OCI-LY1 (cell line): ENCODE measurements around the gene ANKRD33B.

Experiments
- H2AFZ ChIP-seq: fragments of 200-600 bp; sonication (generic), shearing (Covaris generic); 2 replicates; pipeline ENCODE4 v1.6.0; 2014; ENCODE audit warnings: antibody characterized with exemption, mild to moderate bottlenecking, low read length
- H3F3A ChIP-seq: fragments of 200-600 bp; sonication (generic), shearing (Covaris generic); 2 replicates; pipeline ENCODE4 v1.6.0; 2014; ENCODE audit warnings: mild to moderate bottlenecking, antibody characterized with exemption, low read length, moderate library complexity; ENCODE audit not compliant: insufficient read depth
- H3K27ac ChIP-seq: fragments of 200-600 bp; sonication (generic); 2 replicates; pipeline ENCODE4 v1.5.1; 2014; ENCODE audit warnings: low read length, mixed run types, mild to moderate bottlenecking, low read depth; ENCODE audit not compliant: poor library complexity, severe bottlenecking
- H3K27me3 ChIP-seq: fragments of 200-600 bp; sonication (generic); 2 replicates; pipeline ENCODE4 v1.6.0; 2014; ENCODE audit warnings: antibody characterized with exemption, mild to moderate bottlenecking, low read length, moderate library complexity; ENCODE audit not compliant: insufficient read depth
- H3K36me3 ChIP-seq: fragments of 200-600 bp; sonication (generic); 2 replicates; pipeline ENCODE4 v1.6.1; 2014; ENCODE audit warnings: mild to moderate bottlenecking, antibody characterized with exemption, low read length, moderate library complexity, mixed read lengths; ENCODE audit not compliant: insufficient read depth
- H3K4me1 ChIP-seq: fragments of 200-600 bp; sonication (generic); 2 replicates; pipeline ENCODE4 v1.5.1; 2014; ENCODE audit warnings: mild to moderate bottlenecking, low read length, moderate library complexity; ENCODE audit not compliant: insufficient read depth, severe bottlenecking
- H3K4me2 ChIP-seq: fragments of 200-600 bp; sonication (generic), shearing (Covaris generic); 2 replicates; pipeline ENCODE4 v1.6.1; 2014; ENCODE audit warnings: low read length
- H3K4me3 ChIP-seq: fragments of 200-600 bp; sonication (generic); 2 replicates; pipeline ENCODE4 v1.5.1; 2014; ENCODE audit warnings: low read length, low read depth, mild to moderate bottlenecking, mixed read lengths; ENCODE audit not compliant: poor library complexity, severe bottlenecking
- H3K79me2 ChIP-seq: fragments of 200-600 bp; shearing (Covaris generic); 2 replicates; pipeline ENCODE4 v1.6.1; 2016; ENCODE audit warnings: mixed run types, low read length, mixed read lengths; ENCODE audit not compliant: insufficient read depth
- H3K9ac ChIP-seq: fragments of 200-600 bp; sonication (generic), shearing (Covaris generic); 2 replicates; pipeline ENCODE4 v1.6.1; 2014; ENCODE audit warnings: mild to moderate bottlenecking, low read length, mixed read lengths
- H3K9me2 ChIP-seq: fragments of 200-600 bp; sonication (generic), shearing (Covaris generic); 2 replicates; pipeline ENCODE4 v1.6.1; 2014; ENCODE audit warnings: low read depth, mild to moderate bottlenecking, low read length, mixed read lengths
- H3K9me3 ChIP-seq: fragments of 200-600 bp; shearing (Covaris generic); 2 replicates; pipeline ENCODE4 v1.6.1; 2014; ENCODE audit warnings: low read length, mixed read lengths
- H4K20me1 ChIP-seq: fragments of 200-600 bp; sonication (generic), shearing (Covaris generic); 2 replicates; pipeline ENCODE4 v1.6.0; 2016; ENCODE audit warnings: mild to moderate bottlenecking, low read length; ENCODE audit not compliant: insufficient read depth
- CTCF ChIP-seq: fragments of 200-600 bp; sonication (generic), shearing (Covaris generic); IDR thresholded peaks from 2 replicates; pipeline ENCODE4 v1.5.1; 2017; ENCODE audit warnings: mild to moderate bottlenecking, antibody characterized with exemption, low read length, moderate library complexity, mixed read lengths
- EZH2 ChIP-seq: fragments of 200-600 bp; sonication (generic), shearing (Covaris generic); IDR thresholded peaks from 2 replicates; pipeline ENCODE4 v1.8.0; 2017; ENCODE audit warnings: borderline replicate concordance, mixed run types, mild to moderate bottlenecking, antibody characterized with exemption, low read length, moderate library complexity, mixed read lengths

Gene ANKRD33B

GRCh38 chr5:10634050-10634449 is 70.2 kb downstream of the ANKRD33B start:
- Histone ChIP-seq H3F3A (no peaks in the 10 kb centered on the region), H3K4me2 (no peak overlapping the region), H3K9ac (no peak overlapping the region), H3K27me3 (no peaks in the 10 kb centered on the region; the same call in 1 of the 2 replicates), H3K9me2 (no peaks in the 10 kb centered on the region), H3K4me3 (no peak overlapping the region), H4K20me1 (no peaks in the 10 kb centered on the region), H3K79me2 (no peaks in the 10 kb centered on the region), H3K9me3 (no peaks in the 10 kb centered on the region), H3K27ac (no peak overlapping the region), H2AFZ (no peak overlapping the region), H3K4me1 (peaks cover 12% of the 10 kb centered on the region), H3K36me3 (no peaks in the 10 kb centered on the region)
- TF ChIP-seq CTCF: no peak
- TF ChIP-seq EZH2: no peak

- no peak overlapping the region for H3K27ac ChIP-seq
- no peak overlapping the region for H3K4me2 ChIP-seq
- no peak overlapping the region for H3K4me3 ChIP-seq
- H3K9me2 ChIP-seq: no peaks in the 10 kb centered on the region
- peaks cover 12% of the 10 kb centered on the region for H3K4me1 ChIP-seq
- H3K9me3 ChIP-seq: no peaks in the 10 kb centered on the region
- H3K9ac ChIP-seq: no peak overlapping the region
- H3F3A ChIP-seq: no peaks in the 10 kb centered on the region
- H4K20me1 ChIP-seq: no peaks in the 10 kb centered on the region
- no peaks in the 10 kb centered on the region; the same call in 1 of the 2 replicates for H3K27me3 ChIP-seq
- H3K79me2 ChIP-seq: no peaks in the 10 kb centered on the region
- no peak overlapping the region for H2AFZ ChIP-seq
- TF ChIP-seq CTCF (no peak), EZH2 (no peak)
- H3K36me3 ChIP-seq: no peaks in the 10 kb centered on the region
These were observed 70.7 kb downstream of the ANKRD33B start for GRCh38 chr5:10634562-10634961.

GRCh38 chr5:10635257-10635866 is 71.5 kb downstream of the ANKRD33B start:
- H2AFZ ChIP-seq: no peak overlapping the region
- H3K27ac ChIP-seq: no peak overlapping the region
- no peaks in the 10 kb centered on the region for H3K79me2 ChIP-seq
- H3K4me2 ChIP-seq: no peak overlapping the region
- no peak for TF ChIP-seq CTCF
- no peak for TF ChIP-seq EZH2
- H3K4me1 ChIP-seq: peaks cover 12% of the 10 kb centered on the region
- no peaks in the 10 kb centered on the region for H3F3A ChIP-seq
- H3K9ac ChIP-seq: no peak overlapping the region
- no peaks in the 10 kb centered on the region for H3K9me3 ChIP-seq
- H3K36me3 ChIP-seq: no peaks in the 10 kb centered on the region
- no peaks in the 10 kb centered on the region for H4K20me1 ChIP-seq
- H3K4me3 ChIP-seq: no peak overlapping the region
- no peaks in the 10 kb centered on the region for H3K9me2 ChIP-seq
- H3K27me3 ChIP-seq: no peaks in the 10 kb centered on the region; the same call in 1 of the 2 replicates
